T-helper 2 cell treated with Interferon-gamma antibody and Interleukin-4, amounts not matched to agents 5 μg/mL and 100 μg/mL, for 36 hours (primary cell): ENCODE data around the gene WWC2.
"Not testable (repeated sequence)": the region's sequence is repeated elsewhere in the genome, so short reads cannot be mapped to it uniquely, and the experiment has no call there.

Source experiments
- DNase-seq: peaks from one replicate; pipeline ENCODE4 v3.0.0; 2021; ENCODE audit warnings: low spot score
- H3K27ac Mint-ChIP-seq: one replicate; pipeline ENCODE4 v1.8.0; 2021; ENCODE audit warnings: mild to moderate bottlenecking, mixed read lengths
- H3K27me3 Mint-ChIP-seq: one replicate; pipeline ENCODE4 v1.8.0; 2021; ENCODE audit warnings: low read depth, mixed read lengths
- H3K36me3 Mint-ChIP-seq: one replicate; pipeline ENCODE4 v1.8.0; 2021; ENCODE audit warnings: low read depth, mixed read lengths
- H3K4me1 Mint-ChIP-seq: one replicate; pipeline ENCODE4 v1.8.0; 2021; ENCODE audit warnings: low read depth, mixed read lengths
- H3K4me3 Mint-ChIP-seq: one replicate; pipeline ENCODE4 v1.8.0; 2022; ENCODE audit warnings: mild to moderate bottlenecking, moderate library complexity, mixed read lengths
- H3K9me3 Mint-ChIP-seq: one replicate; pipeline ENCODE4 v1.8.0; 2021; ENCODE audit warnings: mixed read lengths

The WWC2 gene

GRCh38 chr4:183178201-183178600 is 79.1 kb downstream of the WWC2 start:
- no peak overlapping the region for H3K4me3 Mint-ChIP-seq
- no peaks in the 10 kb centered on the region for H3K36me3 Mint-ChIP-seq
- peaks cover 2% of the 10 kb centered on the region for H3K4me1 Mint-ChIP-seq
- DNase-seq: no peak
- H3K27me3 Mint-ChIP-seq: peaks cover 53% of the 10 kb centered on the region
- no peaks in the 10 kb centered on the region for H3K9me3 Mint-ChIP-seq
- no peak overlapping the region for H3K27ac Mint-ChIP-seq

- Mint-ChIP-seq H3K27ac (no peak overlapping the region), H3K4me3 (no peak overlapping the region), H3K9me3 (no peaks in the 10 kb centered on the region), H3K4me1 (peaks cover 7% of the 10 kb centered on the region), H3K36me3 (no peaks in the 10 kb centered on the region), H3K27me3 (peaks cover 53% of the 10 kb centered on the region)
- no peak for DNase-seq
Measured at GRCh38 chr4:183180096-183180495, 81.0 kb downstream of the WWC2 start.

GRCh38 chr4:183180621-183181020 is 81.6 kb downstream of the WWC2 start:
- Mint-ChIP-seq H3K4me1 (peaks cover 11% of the 10 kb centered on the region), H3K36me3 (no peaks in the 10 kb centered on the region), H3K9me3 (no peaks in the 10 kb centered on the region), H3K4me3 (no peak overlapping the region), H3K27me3 (peaks cover 56% of the 10 kb centered on the region), H3K27ac (no peak overlapping the region)
- DNase-seq: no peak

GRCh38 chr4:183181081-183181480 is 82.0 kb downstream of the WWC2 start:
- Mint-ChIP-seq H3K36me3 (no peaks in the 10 kb centered on the region), H3K4me1 (peaks cover 11% of the 10 kb centered on the region), H3K4me3 (no peak overlapping the region), H3K9me3 (no peaks in the 10 kb centered on the region), H3K27ac (no peak overlapping the region), H3K27me3 (peaks cover 53% of the 10 kb centered on the region)
- no peak for DNase-seq

- DNase-seq: peak; percentile 33
- H3K9me3 Mint-ChIP-seq: no peaks in the 10 kb centered on the region
- H3K27ac Mint-ChIP-seq: no peak overlapping the region
- H3K27me3 Mint-ChIP-seq: peaks cover 55% of the 10 kb centered on the region
- no peaks in the 10 kb centered on the region for H3K36me3 Mint-ChIP-seq
- H3K4me3 Mint-ChIP-seq: no peak overlapping the region
- peaks cover 11% of the 10 kb centered on the region for H3K4me1 Mint-ChIP-seq
Measured at GRCh38 chr4:183182873-183183725, 84.0 kb downstream of the WWC2 start.

- Mint-ChIP-seq H3K27ac (no peak overlapping the region), H3K4me3 (no peak overlapping the region), H3K9me3 (no peaks in the 10 kb centered on the region)
Measured at GRCh38 chr4:183183906-183184535, 85.0 kb downstream of the WWC2 start.

GRCh38 chr4:183185018-183185417 is 86.0 kb downstream of the WWC2 start:
- H3K36me3 Mint-ChIP-seq: no peaks in the 10 kb centered on the region
- H3K4me3 Mint-ChIP-seq: no peak overlapping the region
- H3K4me1 Mint-ChIP-seq: peaks cover 11% of the 10 kb centered on the region
- no peak overlapping the region for H3K27ac Mint-ChIP-seq
- DNase-seq: peak; percentile 30
- peaks cover 60% of the 10 kb centered on the region for H3K27me3 Mint-ChIP-seq
- no peaks in the 10 kb centered on the region for H3K9me3 Mint-ChIP-seq

More at GRCh38 chr4:183183906-183184535, 85.0 kb downstream of the WWC2 start:
- no peak for DNase-seq
- Mint-ChIP-seq H3K27me3 (peaks cover 60% of the 10 kb centered on the region), H3K4me1 (peaks cover 11% of the 10 kb centered on the region), H3K36me3 (no peaks in the 10 kb centered on the region)

- Mint-ChIP-seq H3K36me3 (no peaks in the 10 kb centered on the region), H3K4me3 (no peak overlapping the region), H3K27me3 (peaks cover 57% of the 10 kb centered on the region), H3K4me1 (peaks cover 11% of the 10 kb centered on the region), H3K27ac (no peak overlapping the region), H3K9me3 (no peaks in the 10 kb centered on the region)
- no peak for DNase-seq
Measured at GRCh38 chr4:183185559-183185958, 86.5 kb downstream of the WWC2 start.

- DNase-seq: no peak
- Mint-ChIP-seq H3K4me1 (peaks cover 11% of the 10 kb centered on the region), H3K9me3 (no peaks in the 10 kb centered on the region), H3K27me3 (peaks cover 58% of the 10 kb centered on the region), H3K36me3 (no peaks in the 10 kb centered on the region), H3K27ac (no peak overlapping the region), H3K4me3 (no peak overlapping the region)
Measured at GRCh38 chr4:183186813-183187212, 87.8 kb downstream of the WWC2 start.

GRCh38 chr4:183190900-183191527 is 92.0 kb downstream of the WWC2 start:
- Mint-ChIP-seq H3K27me3 (peaks cover 58% of the 10 kb centered on the region), H3K4me1 (no peaks in the 10 kb centered on the region), H3K27ac (no peak overlapping the region), H3K36me3 (no peaks in the 10 kb centered on the region), H3K4me3 (no peak overlapping the region), H3K9me3 (no peaks in the 10 kb centered on the region)
- DNase-seq: no peak

- H3K36me3 Mint-ChIP-seq: no peaks in the 10 kb centered on the region
- no peak overlapping the region for H3K27ac Mint-ChIP-seq
- no peaks in the 10 kb centered on the region for H3K9me3 Mint-ChIP-seq
- no peaks in the 10 kb centered on the region for H3K4me1 Mint-ChIP-seq
- H3K4me3 Mint-ChIP-seq: no peak overlapping the region
- peaks cover 58% of the 10 kb centered on the region for H3K27me3 Mint-ChIP-seq
- no peak for DNase-seq
Measured at GRCh38 chr4:183191630-183192029, 92.6 kb downstream of the WWC2 start.

GRCh38 chr4:183192571-183192970 is 93.5 kb downstream of the WWC2 start:
- Mint-ChIP-seq H3K27me3 (peaks cover 57% of the 10 kb centered on the region), H3K27ac (no peak overlapping the region), H3K4me3 (no peak overlapping the region), H3K36me3 (no peaks in the 10 kb centered on the region), H3K9me3 (no peaks in the 10 kb centered on the region), H3K4me1 (no peaks in the 10 kb centered on the region)
- no peak for DNase-seq

- not testable (repeated sequence) for H3K36me3 Mint-ChIP-seq, H3K4me1 Mint-ChIP-seq, DNase-seq, H3K9me3 Mint-ChIP-seq, H3K27ac Mint-ChIP-seq, H3K4me3 Mint-ChIP-seq
- peaks cover 50% of the 10 kb centered on the region for H3K27me3 Mint-ChIP-seq
Measured at GRCh38 chr4:183193730-183194338, 94.8 kb downstream of the WWC2 start.

GRCh38 chr4:183195534-183195933 is 96.5 kb downstream of the WWC2 start:
- H3K4me3 Mint-ChIP-seq: no peak overlapping the region
- no peak overlapping the region for H3K27ac Mint-ChIP-seq
- H3K9me3 Mint-ChIP-seq: no peaks in the 10 kb centered on the region
- DNase-seq: no peak
- H3K36me3 Mint-ChIP-seq: no peaks in the 10 kb centered on the region
- H3K4me1 Mint-ChIP-seq: no peaks in the 10 kb centered on the region
- peaks cover 43% of the 10 kb centered on the region for H3K27me3 Mint-ChIP-seq
